Esophagus (tissue), 2 donors: ENCODE results near the gene THY1. TPM values are rescaled to one million over a fixed set of nuclear protein-coding genes. Genes with fewer than 3 reads are reported as not detected.
"Not testable (repeated sequence)": the region's sequence is repeated elsewhere in the genome, so short reads cannot be mapped to it uniquely, and the experiment has no call there.

Experiments used
- H3K27ac ChIP-seq, 2 donors: one replicate each; pipeline ENCODE4 v1.5.1; 2013; ENCODE audit warnings: low read depth in 2 of 2, mild to moderate bottlenecking in 2 of 2, inconsistent platforms in 1 of 2, low read length in 1 of 2, moderate library complexity in 1 of 2
- H3K27me3 ChIP-seq, 2 donors: one replicate each; pipeline ENCODE4 v1.6.1; 2013; ENCODE audit warnings: low read length in 2 of 2, control low read depth in 1 of 2, mild to moderate bottlenecking in 1 of 2; ENCODE audit not compliant: insufficient read depth in 2 of 2, control insufficient read depth in 1 of 2
- H3K36me3 ChIP-seq, 2 donors: one replicate each; pipeline ENCODE4 v1.6.1; 2013; ENCODE audit warnings: low read length in 1 of 2; ENCODE audit not compliant: control insufficient read depth in 2 of 2, insufficient read depth in 2 of 2
- H3K4me1 ChIP-seq, 2 donors: one replicate each; pipeline ENCODE4 v1.6.1; 2013; ENCODE audit warnings: low read length in 1 of 2; ENCODE audit not compliant: control insufficient read depth in 2 of 2, insufficient read depth in 2 of 2
- H3K4me3 ChIP-seq, 2 donors: one replicate each; pipeline ENCODE4 v1.5.1; 2013; ENCODE audit warnings: low read length in 2 of 2, mild to moderate bottlenecking in 2 of 2, low read depth in 1 of 2, moderate library complexity in 1 of 2
- H3K9me3 ChIP-seq, 2 donors: one replicate each; pipeline ENCODE4 v1.6.1; 2013; ENCODE audit warnings: mild to moderate bottlenecking in 2 of 2, low read depth in 1 of 2, low read length in 1 of 2, moderate library complexity in 1 of 2; ENCODE audit not compliant: control insufficient read depth in 2 of 2, insufficient read depth in 1 of 2
- WGBS, 2 donors: extraction: QIAGEN DNeasy Blood & Tissue Kit; methylation state at CpG; one replicate each; pipeline ENCODE4 v1.1.7; 2013; 5-methylcytosine and 5-hydroxymethylcytosine counted together
- polyA plus RNA-seq, 2 donors: library from polyadenylated mRNA; stranded (reverse); fragments of 200-250 nt; gene quantifications; one replicate each; pipeline ENCODE4 v1.2.3, GENCODE V29; 2013
- donor health status: healthy with polysubstance abuse.
- donor health status: Bipolar disorder and iron deficiency.

THY1 gene
- polyA plus RNA-seq, 2 donors, result 0.92 to 1.2 TPM

- peaks cover 2 to 3% of the 10 kb centered on the region in 2 donors for H3K4me1 ChIP-seq
- H3K4me3 ChIP-seq, result no peak overlapping the region
- H3K36me3 ChIP-seq, result no peaks in the 10 kb centered on the region
- WGBS, 2 donors, result 78 to 80% methylated on average over 8 of the region's 8 CpGs
- no peak overlapping the region for H3K27ac ChIP-seq
- no peaks in the 10 kb centered on the region for H3K9me3 ChIP-seq
- H3K27me3 ChIP-seq, result no peaks in the 10 kb centered on the region
Measured at GRCh38 chr11:119446434-119446833, 23.5 kb upstream of the THY1 start.

DNA sequence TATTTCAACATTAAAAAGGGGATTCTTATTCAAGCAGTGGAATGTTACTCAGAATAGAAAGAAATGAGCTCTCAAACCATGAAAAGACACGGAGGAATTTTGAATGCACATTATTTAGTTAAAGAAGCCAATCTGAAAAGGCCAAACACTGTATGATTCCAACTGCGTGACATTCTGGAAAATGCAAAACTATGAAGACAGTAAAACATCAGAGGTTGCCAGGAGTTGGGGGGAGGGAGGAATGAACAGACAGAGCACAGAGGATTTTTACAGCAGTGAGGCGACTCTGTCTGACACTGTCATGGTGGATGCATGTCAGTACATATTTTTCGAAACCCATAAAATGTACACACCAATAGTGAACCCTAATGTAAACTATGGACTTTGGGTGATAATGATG is 22.9 kb upstream of the THY1 start:
- 67 to 69% methylated on average over 4 of the region's 4 CpGs for WGBS, 2 donors
- Histone ChIP-seq H3K27me3 (no peaks in the 10 kb centered on the region), H3K36me3 (no peaks in the 10 kb centered on the region), H3K4me1 (peaks cover 2 to 3% of the 10 kb centered on the region in 2 donors), H3K4me3 (no peak overlapping the region), H3K9me3 (no peaks in the 10 kb centered on the region), H3K27ac (no peak overlapping the region)

- Histone ChIP-seq H3K9me3 (no peaks in the 10 kb centered on the region), H3K4me1 (peaks cover 2 to 3% of the 10 kb centered on the region in 2 donors), H3K36me3 (no peaks in the 10 kb centered on the region), H3K27me3 (no peaks in the 10 kb centered on the region), H3K27ac (no peak overlapping the region), H3K4me3 (no peak overlapping the region)
- 71 to 79% methylated on average over 11 of the region's 11 CpGs for WGBS, 2 donors
Measured at GRCh38 chr11:119445379-119445778, 22.4 kb upstream of the THY1 start.

- Histone ChIP-seq H3K9me3 (no peaks in the 10 kb centered on the region), H3K36me3 (no peaks in the 10 kb centered on the region), H3K4me3 (no peak overlapping the region), H3K27me3 (no peaks in the 10 kb centered on the region), H3K4me1 (peaks cover 2 to 3% of the 10 kb centered on the region in 2 donors), H3K27ac (no peak overlapping the region)
- WGBS, 2 donors, result 67 to 82% methylated on average over 5 of the region's 5 CpGs
Measured at GRCh38 chr11:119441898-119442243, 18.9 kb upstream of the THY1 start.

DNA sequence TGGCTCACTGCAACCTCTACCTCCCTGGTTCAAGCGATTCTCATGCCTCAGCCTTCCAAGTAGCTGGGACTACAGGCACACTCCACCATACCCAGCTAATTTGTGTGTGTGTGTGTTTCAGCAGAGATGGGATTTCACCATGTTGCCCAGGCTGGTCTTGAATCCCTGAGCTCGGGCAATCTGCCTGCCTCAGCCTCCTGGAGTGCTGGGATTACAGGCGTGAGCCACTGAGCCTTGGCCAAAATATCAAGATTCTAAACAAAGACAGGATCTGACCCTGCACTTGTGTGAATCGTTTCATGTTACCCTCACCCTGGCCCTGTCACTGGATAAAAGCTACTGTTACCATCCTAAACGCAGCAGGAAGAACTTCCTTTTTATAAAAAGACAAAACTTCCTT is 15.6 kb upstream of the THY1 start:
- H3K4me3 ChIP-seq, result no peak overlapping the region
- 38 to 54% methylated on average over 5 of the region's 5 CpGs for whole genome bisulfite sequencing, 2 donors
- H3K27me3 ChIP-seq, result no peaks in the 10 kb centered on the region
- H3K9me3 ChIP-seq, result no peaks in the 10 kb centered on the region
- H3K4me1 ChIP-seq, result no peaks in the 10 kb centered on the region
- H3K27ac ChIP-seq, result no peak overlapping the region
- no peaks in the 10 kb centered on the region for H3K36me3 ChIP-seq

DNA sequence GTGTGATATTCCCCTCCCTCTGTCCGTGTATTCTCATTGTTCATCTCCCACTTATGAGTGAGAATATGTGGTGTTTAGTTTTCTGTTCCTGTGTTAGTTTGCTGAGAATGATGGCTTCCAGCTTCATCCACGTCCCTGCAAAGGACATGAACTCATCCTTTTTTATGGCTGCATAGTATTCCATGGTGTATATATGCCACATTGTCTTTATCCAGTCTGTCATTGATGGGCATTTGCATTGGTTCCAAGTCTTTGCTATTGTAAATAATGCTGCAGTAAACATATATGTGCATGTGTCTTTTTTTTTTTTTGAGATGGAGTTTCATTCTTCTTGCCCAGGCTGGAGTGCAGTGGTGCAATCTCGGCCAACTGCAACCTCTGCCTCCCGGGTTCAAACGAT is 14.5 kb upstream of the THY1 start:
- not testable (repeated sequence) for H3K4me1 ChIP-seq, H3K27me3 ChIP-seq, H3K36me3 ChIP-seq, H3K4me3 ChIP-seq, H3K9me3 ChIP-seq, H3K27ac ChIP-seq
- WGBS, 2 donors, result 91 to 93% methylated on average over 5 of the region's 5 CpGs

DNA sequence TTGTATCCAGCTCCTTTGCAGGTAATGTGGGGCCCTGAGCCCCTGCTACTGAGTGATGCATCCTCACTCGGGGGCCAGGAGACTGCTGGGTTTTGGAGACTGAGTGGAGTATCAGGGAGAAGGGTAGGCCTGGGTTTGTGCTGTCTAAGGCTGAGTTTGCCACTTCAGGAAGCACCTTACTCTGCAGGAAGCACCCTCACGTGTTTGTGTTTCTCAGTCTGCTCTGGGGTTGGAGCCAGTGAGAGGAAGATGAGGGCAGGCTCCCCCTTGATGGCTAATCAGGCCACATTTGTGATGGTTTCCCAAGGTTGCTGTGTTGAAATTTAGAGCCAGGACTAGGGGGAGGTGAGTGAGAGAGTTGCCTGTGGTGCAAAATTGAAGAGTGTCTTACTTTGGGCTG is 13.7 kb upstream of the THY1 start:
- Histone ChIP-seq H3K4me1 (peaks cover 0 to 6% of the 10 kb centered on the region in 2 donors), H3K36me3 (no peaks in the 10 kb centered on the region), H3K27me3 (no peaks in the 10 kb centered on the region), H3K9me3 (no peaks in the 10 kb centered on the region), H3K4me3 (no peak overlapping the region), H3K27ac (no peak overlapping the region)
- WGBS, 2 donors, result 63 to 66% methylated on average over 2 of the region's 2 CpGs

DNA sequence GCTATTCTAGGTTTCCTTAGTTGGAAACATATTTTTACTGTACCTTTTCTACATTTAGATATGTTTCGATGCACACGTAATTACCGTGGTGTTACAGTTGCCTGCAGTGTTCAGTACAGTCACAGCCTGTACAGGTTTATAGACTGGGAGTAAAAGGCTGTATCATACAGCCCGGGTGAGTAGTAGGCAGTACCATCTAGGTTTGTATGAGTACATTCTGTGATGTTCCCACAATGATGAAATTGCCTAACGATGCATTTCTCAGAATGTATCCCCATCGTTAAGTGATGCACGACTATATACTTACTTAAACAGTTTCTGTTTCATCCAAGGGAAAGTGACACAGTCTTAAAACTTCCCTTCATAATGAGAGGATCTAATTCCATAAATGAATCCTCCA is 13.1 kb upstream of the THY1 start:
- no peak overlapping the region for H3K27ac ChIP-seq
- 88 to 92% methylated on average over 7 of the region's 7 CpGs for WGBS, 2 donors
- no peaks in the 10 kb centered on the region for H3K9me3 ChIP-seq
- H3K36me3 ChIP-seq, result no peaks in the 10 kb centered on the region
- no peak overlapping the region for H3K4me3 ChIP-seq
- peaks cover 0 to 6% of the 10 kb centered on the region in 2 donors for H3K4me1 ChIP-seq
- H3K27me3 ChIP-seq, result no peaks in the 10 kb centered on the region

DNA sequence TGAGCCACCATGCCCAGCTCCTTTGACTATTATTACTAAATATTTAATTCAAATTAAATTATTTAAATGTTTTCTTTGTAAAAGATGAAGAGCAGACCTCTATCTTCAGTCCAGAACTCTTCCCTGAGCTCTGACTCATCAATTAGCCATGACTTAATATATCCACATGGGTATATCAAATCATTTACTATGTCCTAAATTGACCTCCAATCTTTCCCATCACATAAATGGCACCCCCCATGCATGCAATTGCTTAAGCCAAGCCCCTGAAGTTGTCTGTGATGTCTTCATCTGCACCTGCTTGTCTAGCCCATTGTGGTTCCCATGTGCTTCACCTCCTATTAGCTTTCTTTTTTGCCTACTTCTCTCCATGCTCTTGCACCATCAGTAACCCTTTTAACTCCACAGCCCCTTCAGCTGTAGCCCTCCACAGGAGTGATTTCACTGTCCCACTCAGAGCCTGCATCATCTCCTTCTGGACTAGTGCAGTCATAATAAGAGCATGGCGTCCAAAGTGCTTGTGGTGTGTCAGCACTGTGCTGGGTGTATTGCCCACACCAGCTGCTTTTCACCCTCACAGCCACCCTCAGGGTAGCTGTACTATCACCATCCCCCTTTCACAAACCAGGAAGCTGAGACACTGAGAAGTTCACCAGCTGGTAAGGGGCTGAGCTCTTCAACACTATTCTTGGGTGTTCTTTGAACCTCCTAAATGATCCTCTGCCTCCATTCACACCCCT is 11.8 kb upstream of the THY1 start:
- Histone ChIP-seq H3K9me3 (no peaks in the 10 kb centered on the region), H3K4me1 (peaks cover 0 to 6% of the 10 kb centered on the region in 2 donors), H3K27ac (no peak overlapping the region), H3K36me3 (no peaks in the 10 kb centered on the region), H3K27me3 (no peaks in the 10 kb centered on the region), H3K4me3 (no peak overlapping the region)
- 88 to 90% methylated on average over 1 of the region's 1 CpG for WGBS, 2 donors

GRCh38 chr11:119433358-119433725 is 10.4 kb upstream of the THY1 start:
- H3K36me3 ChIP-seq, result no peaks in the 10 kb centered on the region
- 16 to 60% methylated on average over 1 of the region's 1 CpG for WGBS, 2 donors
- H3K4me3 ChIP-seq, result no peak overlapping the region

More at GRCh38 chr11:119433358-119433725, 10.4 kb upstream of the THY1 start:
- Histone ChIP-seq H3K4me1 (peaks cover 0 to 6% of the 10 kb centered on the region in 2 donors), H3K27ac (no peak overlapping the region), H3K27me3 (no peaks in the 10 kb centered on the region), H3K9me3 (no peaks in the 10 kb centered on the region)
